Esophagus muscularis mucosa (tissue), 4 donors: ENCODE measurements around the gene GHRL. TPM values are rescaled to one million over a fixed set of nuclear protein-coding genes. Genes with fewer than 3 reads are reported as not detected.

Experiments used
- DNase-seq: peaks from one replicate; pipeline ENCODE4 v3.0.0-alpha.2; 2017; ENCODE audit errors: extremely low spot score
- H3K27ac ChIP-seq, 4 donors: fragments of 200-600 bp; sonication (generic); replicated peaks in 1 of 4; 1 replicate in 3 of 4; 2 replicates in 1 of 4; pipeline ENCODE4 v1.5.1; 2016 to 2019; ENCODE audit warnings: mild to moderate bottlenecking in 1 of 4
- H3K27me3 ChIP-seq, 4 donors: fragments of 200-600 bp; sonication (generic); one replicate each; pipeline versions ENCODE4 v1.5.1 to v1.6.0; 2016 to 2019
- H3K36me3 ChIP-seq, 4 donors: fragments of 200-600 bp; sonication (generic); one replicate each; pipeline ENCODE4 v1.5.1; 2016 to 2019
- H3K4me1 ChIP-seq, 4 donors: fragments of 200-600 bp; sonication (generic); one replicate each; pipeline ENCODE4 v1.5.1; 2016 to 2019
- H3K4me3 ChIP-seq, 4 donors: fragments of 200-600 bp; sonication (generic); 1 replicate in 2 of 4; 2 replicates in 2 of 4; pipeline ENCODE4 v1.5.1; 2016 to 2019; ENCODE audit warnings: mild to moderate bottlenecking in 4 of 4, moderate library complexity in 1 of 4
- H3K9me3 ChIP-seq, 4 donors: fragments of 200-600 bp; sonication (generic); 1 replicate in 3 of 4; 2 replicates in 1 of 4; pipeline ENCODE4 v1.5.1; 2016 to 2019
- POLR2AphosphoS5 ChIP-seq, 2 donors: sonication (generic); formaldehyde crosslinking; IDR thresholded peaks; one replicate each; pipeline ENCODE4 v1.6.1; 2017; ENCODE audit warnings: antibody characterized with exemption in 2 of 2
- WGBS: methylation state at CpG from one replicate; pipeline ENCODE4 v1.1.5; 2018; 5-methylcytosine and 5-hydroxymethylcytosine counted together
- intact Hi-C: fragments of 100-400 bp; cut with DNase I; formaldehyde crosslinking; loops from one replicate; pipeline ENCODE4 v1.15.1; 2023
- small RNA-seq, 3 donors: library from RNA; depleted of rRNA; stranded (forward); fragments of <200 nt; gene quantifications; one replicate each; pipeline ENCODE3, GENCODE V24; 2016
- total RNA-seq, 4 donors: library from RNA; depleted of rRNA; stranded (reverse); fragments of >200 nt; gene quantifications; one replicate each; pipeline versions ENCODE4 v1.1.0 to v1.2.1, GENCODE V29; 2016

The GHRL gene
- total RNA-seq, 4 donors from 2014 or later = 0.40 TPM; not detected in 3

DNA sequence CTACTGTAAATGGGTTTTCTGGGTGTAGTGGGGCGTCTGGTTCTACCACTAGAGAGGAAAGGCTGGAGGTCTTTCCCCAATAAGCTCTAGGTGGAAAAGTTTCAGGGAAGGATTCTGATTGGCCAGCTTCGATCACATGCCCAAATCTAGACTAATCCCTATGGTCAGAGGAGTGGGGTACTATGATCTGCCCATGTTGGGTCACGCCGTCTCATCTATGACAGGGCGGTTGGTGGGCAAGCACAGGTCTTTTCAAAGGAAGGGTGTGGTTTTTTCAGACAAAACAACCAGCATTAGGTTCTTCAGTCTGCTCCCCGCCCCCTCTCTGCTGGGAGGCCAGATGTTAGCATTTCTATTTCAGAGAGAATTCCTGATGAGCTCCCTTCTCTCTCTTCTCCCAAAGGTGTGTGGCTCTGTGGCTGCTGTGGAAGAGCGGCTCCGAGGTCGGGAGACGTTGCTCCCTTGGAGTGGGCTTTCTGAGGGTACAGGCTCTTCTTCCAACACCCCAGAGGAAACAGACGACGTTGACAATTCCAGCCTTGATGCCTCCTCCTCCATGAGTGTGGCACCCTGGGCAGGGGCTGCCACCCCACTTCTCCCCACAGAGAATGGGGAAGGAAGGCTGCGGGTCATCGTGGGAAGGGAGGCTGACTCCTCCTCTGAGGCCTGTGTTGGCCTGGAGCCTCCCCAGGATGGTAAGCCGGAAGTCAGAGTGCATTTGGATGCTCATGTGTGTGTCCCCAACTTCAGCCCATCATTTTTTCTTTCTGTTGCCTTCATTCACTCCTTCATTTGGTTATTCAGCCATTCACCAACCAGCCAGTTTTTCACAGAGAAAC lies 54.2 kb downstream of the GHRL start:
- Histone ChIP-seq H3K27ac (no peak overlapping the region), H3K4me1 (no peaks in the 10 kb centered on the region), H3K4me3 (no peak overlapping the region), H3K27me3 (no peaks in the 10 kb centered on the region), H3K9me3 (no peaks in the 10 kb centered on the region), H3K36me3 (peaks cover 0 to 64% (median 32%) of the 10 kb centered on the region in 4 donors)
- DNase-seq = no peak
- 85% methylated on average over 14 of the region's 15 CpGs for WGBS
- intact Hi-C loops = no loop called here
- TF ChIP-seq POLR2AphosphoS5 (IDR thresholded peaks at IDR 0.05) = no peak

Small RNAs within 50 kb of the gene (small RNA-seq; reads per million reads assigned to genes)
- gene MIR378B = 0.34 to 1.1 (median 0.50) reads per million in 3 donors
- gene RF02126 = 0 reads per million in 3 donors

Other genes with a start within 250 kb of the GHRL start
- gene FANCD2OS, start 184.7 kb downstream of the GHRL start, total RNA-seq = not detected
- 100 to 1,000 TPM; 107 to 148 (median 142) TPM for gene BRK1, start 177.3 kb downstream of the GHRL start, total RNA-seq
- gene VHL, start 151.2 kb downstream of the GHRL start, total RNA-seq = 10 to 100 TPM; 17.6 to 29.5 (median 22.2) TPM
- gene IRAK2, start 128.0 kb downstream of the GHRL start, total RNA-seq = 1 to 10 TPM; 2.5 to 3.2 (median 2.8) TPM
- 10 to 100 TPM; 15.0 to 24.6 (median 16.7) TPM for gene TATDN2, start 44.5 kb downstream of the GHRL start, total RNA-seq
- 10 to 100 TPM; 69.8 to 88.6 (median 77.2) TPM for gene SEC13, start 28.2 kb upstream of the GHRL start, total RNA-seq
- gene ATP2B2, start 212.6 kb upstream of the GHRL start, total RNA-seq = under 1 TPM; under 0.01 to 0.75 (median 0.39) TPM